IMR-90 (cell line): ENCODE results near the gene TSN. TPM values are rescaled to one million over a fixed set of nuclear protein-coding genes. Genes with fewer than 3 reads are reported as not detected.

Experiments used
- ATAC-seq: fragments of 200-7000 bp; cut with Tn5 transposase; 2 replicates; pipeline ENCODE4 v1.9.1; 2020; ENCODE audit warnings: low read depth, mild to moderate bottlenecking, moderate library complexity
- BruUV-seq: library from RNA; stranded (reverse); fragments of 400-500 nt; replicated peaks from 2 replicates; lab custom pipeline; 2021; lab: Mats Ljungman, UMichigan
- CTCF ChIA-PET: fragments of 300-600 bp; formaldehyde crosslinking; extraction: SDS; loops from one replicate; lab custom pipeline; 2021; ENCODE audit warnings: antibody characterized with exemption; lab: Yijun Ruan, JAX
- POLR2A ChIA-PET: fragments of 300-600 bp; sonication (Branson Sonifier 250); formaldehyde crosslinking; loops from one replicate; lab custom pipeline; 2022; ENCODE audit warnings: antibody characterized with exemption; ENCODE audit not compliant: unreplicated experiment; lab: Charles Lee
- DNase-seq: peaks from one replicate; pipeline ENCODE4 v3.0.0; 2013
- H2AFZ ChIP-seq: replicated peaks from 2 replicates; pipeline ENCODE3; 2013; ENCODE audit warnings: low read length, mild to moderate bottlenecking; ENCODE audit not compliant: poor library complexity
- H2AK5ac ChIP-seq: 2 replicates; pipeline ENCODE4 v1.6.1; 2013; ENCODE audit warnings: low read depth, low read length, inconsistent platforms
- H2AK9ac ChIP-seq: replicated peaks from 2 replicates; pipeline ENCODE3; 2013; ENCODE audit warnings: mild to moderate bottlenecking, low read depth, low read length, moderate library complexity; ENCODE audit not compliant: poor library complexity
- H2BK120ac ChIP-seq: 2 replicates; pipeline ENCODE4 v1.6.1; 2013; ENCODE audit warnings: low read depth, low read length, inconsistent platforms
- H2BK15ac ChIP-seq: 3 replicates; pipeline ENCODE4 v1.6.1; 2013; ENCODE audit warnings: low read depth, low read length, inconsistent platforms
- H2BK20ac ChIP-seq: 2 replicates; pipeline ENCODE4 v1.6.1; 2013; ENCODE audit warnings: low read depth, mild to moderate bottlenecking, inconsistent platforms, low read length, moderate library complexity
- H2BK5ac ChIP-seq: 2 replicates; pipeline ENCODE4 v1.6.1; 2013; ENCODE audit warnings: mild to moderate bottlenecking, low read depth, low read length, inconsistent platforms; ENCODE audit not compliant: poor library complexity, severe bottlenecking
- H3K14ac ChIP-seq: replicated peaks from 2 replicates; pipeline ENCODE4 v1.6.1; 2013; ENCODE audit warnings: low read depth, low read length, inconsistent platforms
- H3K18ac ChIP-seq: 2 replicates; pipeline ENCODE4 v1.6.1; 2013; ENCODE audit warnings: low read depth, low read length, control low read depth
- H3K23ac ChIP-seq: 2 replicates; pipeline ENCODE4 v1.6.1; 2013; ENCODE audit warnings: low read depth, low read length, inconsistent platforms
- H3K27ac ChIP-seq: 2 replicates; pipeline ENCODE4 v1.5.1; 2013; ENCODE audit warnings: mild to moderate bottlenecking, control low read depth, low read length; ENCODE audit not compliant: insufficient read depth
- H3K27me3 ChIP-seq: 2 replicates; pipeline ENCODE4 v1.6.1; 2013; ENCODE audit warnings: low read length; ENCODE audit not compliant: control insufficient read depth, insufficient read depth
- H3K36me3 ChIP-seq: 2 replicates; pipeline ENCODE4 v1.6.1; 2013; ENCODE audit warnings: low read length, mixed read lengths; ENCODE audit not compliant: control insufficient read depth, insufficient read depth
- H3K4ac ChIP-seq: 2 replicates; pipeline ENCODE4 v1.6.1; 2013; ENCODE audit warnings: low read depth, low read length, inconsistent platforms
- H3K4me1 ChIP-seq: 2 replicates; pipeline ENCODE4 v1.6.1; 2013; ENCODE audit warnings: low read length, mixed read lengths; ENCODE audit not compliant: control insufficient read depth, insufficient read depth
- H3K4me2 ChIP-seq: 2 replicates; pipeline ENCODE4 v1.6.1; 2013; ENCODE audit warnings: low read depth, mild to moderate bottlenecking, control low read depth, low read length, moderate library complexity
- H3K4me3 ChIP-seq: 2 replicates; pipeline ENCODE4 v1.5.1; 2013; ENCODE audit warnings: low read depth, mild to moderate bottlenecking, control low read depth, low read length, moderate library complexity; ENCODE audit not compliant: insufficient read depth
- H3K56ac ChIP-seq: 2 replicates; pipeline ENCODE4 v1.6.1; 2013; ENCODE audit warnings: low read length, inconsistent platforms; ENCODE audit not compliant: insufficient read depth; ENCODE audit errors: extremely low read depth
- H3K79me1 ChIP-seq, 2 experiments: 2 replicates each; pipeline ENCODE4 v1.6.1; 2013; ENCODE audit warnings: low read length in 2 of 2, inconsistent platforms in 1 of 2, low read depth in 1 of 2
- H3K9ac ChIP-seq: 2 replicates; pipeline ENCODE4 v1.6.1; 2013; ENCODE audit warnings: low read depth, low read length, control low read depth
- H3K9me1 ChIP-seq: 2 replicates; pipeline ENCODE4 v1.6.1; 2013; ENCODE audit warnings: low read length, inconsistent platforms; ENCODE audit not compliant: insufficient read depth
- H3K9me3 ChIP-seq: 2 replicates; pipeline ENCODE4 v1.6.1; 2013; ENCODE audit warnings: low read length; ENCODE audit not compliant: control insufficient read depth, insufficient read depth
- H4K20me1 ChIP-seq: 2 replicates; pipeline ENCODE4 v1.6.1; 2013; ENCODE audit warnings: low read length, inconsistent platforms; ENCODE audit not compliant: insufficient read depth
- H4K5ac ChIP-seq: 2 replicates; pipeline ENCODE4 v1.6.1; 2013; ENCODE audit warnings: mild to moderate bottlenecking, low read depth, low read length, control low read depth
- H4K8ac ChIP-seq, 2 experiments: 2 replicates each; pipeline ENCODE4 v1.6.1; 2013; ENCODE audit warnings: low read depth in 2 of 2, low read length in 2 of 2, control low read depth in 1 of 2, inconsistent platforms in 1 of 2
- H4K91ac ChIP-seq: 2 replicates; pipeline ENCODE4 v1.6.1; 2013; ENCODE audit warnings: low read depth, low read length, inconsistent platforms; ENCODE audit not compliant: insufficient read depth
- BHLHE40 ChIP-seq: fragments of 150-350 bp; IDR thresholded peaks from 2 replicates; pipeline ENCODE4 v1.6.1; 2016; ENCODE audit warnings: mild to moderate bottlenecking, low read depth, low read length
- CEBPB ChIP-seq: IDR thresholded peaks from 2 replicates; pipeline ENCODE4 v1.6.1; 2012; ENCODE audit warnings: low read depth, low read length, improper control_type of control experiment
- CHD1 ChIP-seq: IDR thresholded peaks from 2 replicates; pipeline ENCODE4 v1.6.1; 2012; ENCODE audit warnings: low read depth, low read length, improper control_type of control experiment
- MAFK ChIP-seq: IDR thresholded peaks from 2 replicates; pipeline ENCODE4 v1.6.1; 2012; ENCODE audit warnings: low read depth, low read length, improper control_type of control experiment
- MAZ ChIP-seq: IDR thresholded peaks from 2 replicates; pipeline ENCODE4 v1.6.1; 2012; ENCODE audit warnings: low read depth, mild to moderate bottlenecking, low read length, improper control_type of control experiment, moderate library complexity, borderline replicate concordance
- NFE2L2 ChIP-seq: fragments of 150-350 bp; IDR thresholded peaks from 2 replicates; pipeline ENCODE4 v1.6.1; 2016; ENCODE audit warnings: low read depth, mild to moderate bottlenecking, low read length
- POLR2A ChIP-seq: IDR thresholded peaks from 2 replicates; pipeline ENCODE4 v1.6.1; 2012; ENCODE audit warnings: mild to moderate bottlenecking, low read depth, low read length
- RAD21 ChIP-seq: IDR thresholded peaks from 2 replicates; pipeline ENCODE4 v1.6.1; 2012; ENCODE audit warnings: low read length, improper control_type of control experiment
- RCOR1 ChIP-seq: IDR thresholded peaks from 2 replicates; pipeline ENCODE4 v1.6.1; 2012; ENCODE audit warnings: mild to moderate bottlenecking, low read length, improper control_type of control experiment; ENCODE audit not compliant: insufficient replicate concordance
- RFX5 ChIP-seq: IDR thresholded peaks from 2 replicates; pipeline ENCODE4 v1.8.0; 2012; ENCODE audit warnings: low read depth, mild to moderate bottlenecking, low read length, moderate library complexity
- WGBS, 2 experiments: methylation state at CpG; one replicate each; pipeline versions ENCODE4 v1.1.5 to v1.1.7; 2013; ENCODE audit warnings: missing lambda C conversion rate in 2 of 2; ENCODE audit not compliant: insufficient read length in 1 of 2; ENCODE audit errors: extremely low coverage in 2 of 2; 5-methylcytosine and 5-hydroxymethylcytosine counted together
- dilution Hi-C: fragments of 300-500 bp; cut with HindIII; formaldehyde crosslinking; loops from one replicate; pipeline ENCODE4 v1.14.3; 2018; ENCODE audit warnings: low sequenced_read_pairs; ENCODE audit not compliant: unreplicated experiment
- in situ Hi-C: fragments of 300-500 bp; cut with MboI; formaldehyde crosslinking; loops from 3 replicates; pipeline ENCODE4 v1.14.3; 2019; ENCODE audit warnings: low sequenced_read_pairs, inconsistent platforms, mixed read lengths
- intact Hi-C: fragments of 100-400 bp; cut with micrococcal nuclease; formaldehyde crosslinking; loops from 2 replicates; pipeline ENCODE4 v1.10.0; 2022
- polyA plus RNA-seq, 3 experiments: library from polyadenylated mRNA; depleted of rRNA; stranded (reverse); fragments of >200 nt; gene quantifications; 2 replicates each; pipeline ENCODE4 v1.2.3, GENCODE V29; 2012; ENCODE audit warnings: low replicate concordance in 1 of 3
- total RNA-seq: library from RNA; depleted of rRNA; stranded (reverse); fragments of >200 nt; gene quantifications from 2 replicates; pipeline ENCODE4 v1.2.3, GENCODE V29; 2012
- TF ChIP-seq, protein P1 (sequence below): fragments of 150-350 bp; IDR thresholded peaks from 2 replicates; pipeline ENCODE4 v1.6.1; 2016; ENCODE audit warnings: low read depth, mild to moderate bottlenecking, low read length, moderate library complexity, borderline replicate concordance

Gene TSN
- total and polyA plus RNA-seq, 2 of the 4 experiments (the other 2 are of a cell fraction), result 31.0 to 56.3 TPM

DNA sequence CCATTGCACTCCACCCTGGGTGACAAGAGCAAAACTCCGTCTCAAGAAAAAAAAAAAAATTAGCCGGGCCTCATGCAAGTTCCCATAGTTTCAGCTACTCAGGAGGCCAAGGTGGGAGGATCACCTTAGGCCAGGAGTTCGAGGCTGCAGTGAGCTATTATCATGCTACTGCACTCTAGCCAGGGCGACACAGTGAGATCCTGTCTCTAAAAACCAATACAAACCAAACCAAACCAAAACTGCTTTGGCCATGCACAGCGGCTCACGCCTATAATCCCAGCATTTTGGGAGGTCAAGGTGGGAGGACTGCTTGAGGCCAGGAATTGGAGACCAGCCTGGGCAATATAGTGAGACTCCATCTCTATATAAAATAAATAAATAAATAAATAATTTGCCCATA, 37.9 kb upstream of the TSN start:
- Histone ChIP-seq H3K4me1 (peaks cover 2% of the 10 kb centered on the region; the same call in 1 of the 2 replicates), H4K5ac (no peak overlapping the region), H2BK5ac (no peak overlapping the region), H3K79me1 (no peaks in the 10 kb centered on the region), H3K4me2 (no peak overlapping the region), H3K27ac (no peak overlapping the region), H4K8ac (no peak overlapping the region), H3K9ac (no peak overlapping the region), H2AK5ac (0 out of 2 replicates have a peak overlapping the region, but pooled peaks have one; percentile 20), H3K18ac (no peak overlapping the region), H3K23ac (no peak overlapping the region), H2BK15ac (no peak overlapping the region), H3K36me3 (no peaks in the 10 kb centered on the region), H2BK20ac (no peak overlapping the region), H3K56ac (no peak overlapping the region), H4K91ac (no peak overlapping the region), H3K4ac (no peak overlapping the region), H2AK9ac (no peak overlapping the region), H2AFZ (no peak overlapping the region), H2BK120ac (no peak overlapping the region), H3K4me3 (no peak overlapping the region), H3K27me3 (no peaks in the 10 kb centered on the region), H3K9me1 (peaks cover 3% of the 10 kb centered on the region; the same call in 1 of the 2 replicates), H4K20me1 (no peaks in the 10 kb centered on the region), H3K9me3 (no peaks in the 10 kb centered on the region), H3K14ac (no peak overlapping the region)
- intact Hi-C loops (loop anchor here (5.0 kb wide), 1 partner anchor 120 kb away; no protein-coding TSS in a partner anchor), dilution Hi-C loops (no loop called here), in situ Hi-C loops (no loop called here)
- 100% methylated on average over 2 of the region's 6 CpGs; no CpG with 5 or more reads in 1 of the 2 experiments for WGBS, 2 experiments
- no TSS peak for BruUV-seq
- TF ChIP-seq POLR2A (no peak), RCOR1 (no peak), RFX5 (no peak), RAD21 (no peak), MAFK (no peak), NFE2L2 (no peak), MAZ (no peak), BHLHE40 (no peak), CHD1 (no peak), CEBPB (no peak)
- TF ChIP-seq, protein P1, sequence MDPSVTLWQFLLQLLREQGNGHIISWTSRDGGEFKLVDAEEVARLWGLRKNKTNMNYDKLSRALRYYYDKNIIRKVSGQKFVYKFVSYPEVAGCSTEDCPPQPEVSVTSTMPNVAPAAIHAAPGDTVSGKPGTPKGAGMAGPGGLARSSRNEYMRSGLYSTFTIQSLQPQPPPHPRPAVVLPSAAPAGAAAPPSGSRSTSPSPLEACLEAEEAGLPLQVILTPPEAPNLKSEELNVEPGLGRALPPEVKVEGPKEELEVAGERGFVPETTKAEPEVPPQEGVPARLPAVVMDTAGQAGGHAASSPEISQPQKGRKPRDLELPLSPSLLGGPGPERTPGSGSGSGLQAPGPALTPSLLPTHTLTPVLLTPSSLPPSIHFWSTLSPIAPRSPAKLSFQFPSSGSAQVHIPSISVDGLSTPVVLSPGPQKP, result no peak
- no peak for DNase-seq
- ChIA-PET CTCF (no interaction called here), POLR2A (no interaction called here)
- no peak for ATAC-seq
